H9 (cell line): Measurements from ENCODE around the gene MCF2L. TPM values are rescaled to one million over a fixed set of nuclear protein-coding genes. Genes with fewer than 3 reads are reported as not detected.

Experiments
- DNase-seq: peaks from one replicate; pipeline ENCODE4 v3.0.0-alpha.2; 2017
- H2AFZ ChIP-seq: one replicate; pipeline ENCODE4 v1.6.1; 2013; ENCODE audit warnings: mild to moderate bottlenecking, low read length, control low read depth, moderate library complexity
- H2AK5ac ChIP-seq: 2 replicates; pipeline ENCODE4 v1.6.1; 2013; ENCODE audit warnings: low read length, control low read depth, mixed read lengths; ENCODE audit not compliant: insufficient read length
- H2BK120ac ChIP-seq: one replicate; pipeline ENCODE4 v1.6.1; 2013; ENCODE audit warnings: low read depth, mild to moderate bottlenecking, low read length, control low read depth, inconsistent platforms; ENCODE audit not compliant: poor library complexity, severe bottlenecking
- H2BK12ac ChIP-seq: 2 replicates; pipeline ENCODE4 v1.6.1; 2013; ENCODE audit warnings: low read length, control low read depth, mixed read lengths, low read depth; ENCODE audit not compliant: insufficient read length
- H2BK15ac ChIP-seq: 2 replicates; pipeline ENCODE4 v1.6.1; 2013; ENCODE audit warnings: low read depth, low read length, control low read depth
- H2BK20ac ChIP-seq: one replicate; pipeline ENCODE4 v1.6.1; 2013; ENCODE audit warnings: low read depth, mild to moderate bottlenecking, low read length, control low read depth, inconsistent platforms; ENCODE audit not compliant: poor library complexity, severe bottlenecking
- H2BK5ac ChIP-seq: 2 replicates; pipeline ENCODE4 v1.6.1; 2013; ENCODE audit warnings: low read length, control low read depth, mixed read lengths; ENCODE audit not compliant: insufficient read length
- H3K14ac ChIP-seq: 2 replicates; pipeline ENCODE4 v1.6.1; 2013; ENCODE audit warnings: low read length, control low read depth; ENCODE audit not compliant: insufficient read depth
- H3K18ac ChIP-seq: 2 replicates; pipeline ENCODE4 v1.6.1; 2013; ENCODE audit warnings: low read depth, mild to moderate bottlenecking, mixed read lengths, low read length, control low read depth; ENCODE audit not compliant: insufficient read length
- H3K23ac ChIP-seq: 2 replicates; pipeline ENCODE4 v1.6.1; 2013; ENCODE audit warnings: low read length, control low read depth, mixed read lengths, low read depth; ENCODE audit not compliant: insufficient read length
- H3K23me2 ChIP-seq: 2 replicates; pipeline ENCODE4 v1.6.1; 2013; ENCODE audit warnings: low read depth, mild to moderate bottlenecking, mixed read lengths, low read length, control low read depth; ENCODE audit not compliant: insufficient read length, poor library complexity, severe bottlenecking
- H3K27ac ChIP-seq: 2 replicates; pipeline ENCODE4 v1.5.1; 2013; ENCODE audit warnings: low read length, control low read depth, mixed read lengths, low read depth; ENCODE audit not compliant: insufficient read length
- H3K27me3 ChIP-seq: 2 replicates; pipeline ENCODE4 v1.6.1; 2013; ENCODE audit warnings: low read length, control low read depth, inconsistent platforms; ENCODE audit not compliant: insufficient read depth
- H3K4ac ChIP-seq: 2 replicates; pipeline ENCODE4 v1.6.1; 2013; ENCODE audit warnings: low read depth, mild to moderate bottlenecking, control low read depth, inconsistent platforms, low read length, moderate library complexity
- H3K4me1 ChIP-seq: 2 replicates; pipeline ENCODE4 v1.6.1; 2013; ENCODE audit warnings: low read length, control low read depth, inconsistent platforms; ENCODE audit not compliant: insufficient read depth
- H3K4me2 ChIP-seq: 2 replicates; pipeline ENCODE4 v1.6.1; 2013; ENCODE audit warnings: low read length, control low read depth, mixed read lengths; ENCODE audit not compliant: insufficient read length, insufficient read depth
- H3K56ac ChIP-seq: 2 replicates; pipeline ENCODE4 v1.6.1; 2013; ENCODE audit warnings: low read depth, mild to moderate bottlenecking, mixed read lengths, low read length, control low read depth; ENCODE audit not compliant: insufficient read length
- H3K79me1 ChIP-seq: 2 replicates; pipeline ENCODE4 v1.6.1; 2013; ENCODE audit warnings: low read depth, mild to moderate bottlenecking, moderate library complexity, low read length, control low read depth, inconsistent platforms; ENCODE audit not compliant: insufficient read depth, poor library complexity, severe bottlenecking
- H3K79me2 ChIP-seq: 2 replicates; pipeline ENCODE4 v1.6.1; 2013; ENCODE audit warnings: low read length, control low read depth, inconsistent platforms; ENCODE audit not compliant: insufficient read depth
- H3K9ac ChIP-seq: 2 replicates; pipeline ENCODE4 v1.6.1; 2013; ENCODE audit warnings: low read length, control low read depth, mixed read lengths; ENCODE audit not compliant: insufficient read length; ENCODE audit errors: extremely low read depth
- H3K9me3 ChIP-seq: one replicate; pipeline ENCODE4 v1.6.1; 2013; ENCODE audit warnings: low read depth, low read length, inconsistent platforms; ENCODE audit not compliant: control insufficient read depth
- H3T11ph ChIP-seq: one replicate; pipeline ENCODE4 v1.6.1; 2013; ENCODE audit warnings: mild to moderate bottlenecking, low read length, control low read depth, inconsistent platforms
- H4K20me1 ChIP-seq: one replicate; pipeline ENCODE4 v1.6.1; 2013; ENCODE audit not compliant: control insufficient read depth, insufficient read length, insufficient read depth
- H4K5ac ChIP-seq: 2 replicates; pipeline ENCODE4 v1.6.1; 2013; ENCODE audit warnings: low read depth, mild to moderate bottlenecking, mixed read lengths, low read length, control low read depth; ENCODE audit not compliant: insufficient read length
- H4K8ac ChIP-seq: replicated peaks from 2 replicates; pipeline ENCODE4 v1.6.1; 2013; ENCODE audit warnings: low read length, control low read depth, mixed read lengths, low read depth; ENCODE audit not compliant: insufficient read length
- H4K91ac ChIP-seq: 2 replicates; pipeline ENCODE4 v1.6.1; 2013; ENCODE audit warnings: low read depth, mild to moderate bottlenecking, moderate library complexity, mixed read lengths, low read length, control low read depth; ENCODE audit not compliant: insufficient read length
- H3K27ac Mint-ChIP-seq, 3 experiments: 2 replicates in 2 of 3; 3 replicates in 1 of 3; pipeline ENCODE4 v1.8.0; 2020 to 2021; ENCODE audit warnings: mixed read lengths in 3 of 3, mild to moderate bottlenecking in 1 of 3, moderate library complexity in 1 of 3
- H3K27me3 Mint-ChIP-seq: 2 replicates; pipeline ENCODE4 v1.8.0; 2021; ENCODE audit warnings: low read depth, mild to moderate bottlenecking, moderate library complexity, mixed read lengths
- H3K36me3 Mint-ChIP-seq, 3 experiments: 2 replicates in 2 of 3; 3 replicates in 1 of 3; pipeline ENCODE4 v1.8.0; 2020 to 2021; ENCODE audit warnings: low read depth in 3 of 3, mixed read lengths in 3 of 3; ENCODE audit not compliant: insufficient read depth in 1 of 3
- H3K4me1 Mint-ChIP-seq, 2 experiments: 2 replicates each; pipeline ENCODE4 v1.8.0; 2020; ENCODE audit warnings: mixed read lengths in 2 of 2
- H3K4me3 Mint-ChIP-seq, 2 experiments: 2 replicates in 1 of 2; 3 replicates in 1 of 2; pipeline ENCODE4 v1.8.0; 2020 to 2021; ENCODE audit warnings: mild to moderate bottlenecking in 2 of 2, mixed read lengths in 2 of 2, moderate library complexity in 1 of 2
- H3K9me3 Mint-ChIP-seq, 2 experiments: 2 replicates in 1 of 2; 3 replicates in 1 of 2; pipeline ENCODE4 v1.8.0; 2020; ENCODE audit warnings: mild to moderate bottlenecking in 2 of 2, mixed read lengths in 2 of 2, moderate library complexity in 1 of 2
- WGBS: extraction: QIAGEN DNeasy Blood & Tissue Kit; methylation state at CpG from one replicate; pipeline ENCODE4 v1.1.7; 2013; ENCODE audit warnings: missing lambda C conversion rate, low lambda C conversion rate, mixed read lengths; ENCODE audit not compliant: insufficient read length; ENCODE audit errors: extremely low coverage; 5-methylcytosine and 5-hydroxymethylcytosine counted together
- total RNA-seq: library from RNA; stranded (reverse); gene quantifications from 2 replicates; pipeline ENCODE4 v1.2.1, GENCODE V29; 2021
- TF ChIP-seq, protein P1 (sequence below): fragments of 200-600 bp; sonication (generic); conservative IDR thresholded peaks from 3 replicates; pipeline ENCODE4 v1.8.0; 2021; ENCODE audit warnings: antibody characterized with exemption, mild to moderate bottlenecking

Gene MCF2L
- total RNA-seq, 1 experiment from 2014 or later: 18.5 TPM

DNA sequence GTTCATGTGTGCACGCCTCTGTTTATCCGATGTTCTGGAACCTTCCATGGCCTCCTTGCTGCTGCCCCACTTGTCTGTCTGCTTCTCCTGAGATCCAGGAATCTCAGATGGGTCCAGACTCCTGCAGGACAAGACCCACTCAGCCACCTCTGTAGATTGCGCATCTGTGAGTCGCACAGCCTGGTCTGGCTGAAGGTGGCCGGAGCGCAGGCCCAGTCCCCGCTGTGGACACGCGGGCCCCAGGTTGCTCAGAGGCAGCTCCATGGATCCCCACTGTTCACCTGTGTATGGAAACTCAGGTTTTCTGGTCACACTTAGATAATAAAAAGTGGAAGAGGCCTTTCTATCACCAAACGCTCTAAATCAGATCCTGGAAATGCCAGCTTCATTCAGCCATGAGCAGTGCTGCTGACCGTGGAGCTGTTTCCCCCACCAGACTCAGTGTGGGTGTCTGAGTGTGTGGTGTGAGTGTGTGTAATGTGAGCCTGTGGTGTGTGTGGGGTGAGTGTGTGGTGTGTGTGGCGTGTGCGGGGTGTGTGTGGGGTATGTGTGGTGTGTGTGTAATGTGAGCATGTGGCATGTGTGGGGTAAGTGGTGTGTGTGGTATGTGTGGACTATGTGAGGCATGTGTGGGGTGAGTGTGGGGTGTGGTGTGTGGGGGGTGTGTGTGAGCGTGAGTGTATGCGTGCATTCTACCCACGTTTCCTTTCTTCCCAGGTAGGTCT lies 59.5 kb downstream of the MCF2L start:
- Histone ChIP-seq H3K18ac (no peak overlapping the region), H2BK120ac (no peak overlapping the region), H3K23ac (no peak overlapping the region), H2BK20ac (no peak overlapping the region), H3K9me3 (no peaks in the 10 kb centered on the region), H4K5ac (no peak overlapping the region), H3T11ph (no peak overlapping the region), H3K14ac (no peak overlapping the region), H3K27me3 (no peaks in the 10 kb centered on the region), H3K4me2 (no peak overlapping the region), H2BK12ac (no peak overlapping the region), H2AFZ (no peak overlapping the region), H2BK5ac (no peak overlapping the region), H3K9ac (no peak overlapping the region), H4K20me1 (no peaks in the 10 kb centered on the region), H3K79me2 (no peaks in the 10 kb centered on the region), H3K4ac (no peak overlapping the region), H4K91ac (no peak overlapping the region), H2BK15ac (no peak overlapping the region), H2AK5ac (no peak overlapping the region), H3K79me1 (no peaks in the 10 kb centered on the region), H3K4me1 (no peaks in the 10 kb centered on the region), H3K23me2 (no peaks in the 10 kb centered on the region), H3K56ac (no peak overlapping the region), H4K8ac (no peak overlapping the region), H3K27ac (no peak overlapping the region)
- TF ChIP-seq, protein P1, sequence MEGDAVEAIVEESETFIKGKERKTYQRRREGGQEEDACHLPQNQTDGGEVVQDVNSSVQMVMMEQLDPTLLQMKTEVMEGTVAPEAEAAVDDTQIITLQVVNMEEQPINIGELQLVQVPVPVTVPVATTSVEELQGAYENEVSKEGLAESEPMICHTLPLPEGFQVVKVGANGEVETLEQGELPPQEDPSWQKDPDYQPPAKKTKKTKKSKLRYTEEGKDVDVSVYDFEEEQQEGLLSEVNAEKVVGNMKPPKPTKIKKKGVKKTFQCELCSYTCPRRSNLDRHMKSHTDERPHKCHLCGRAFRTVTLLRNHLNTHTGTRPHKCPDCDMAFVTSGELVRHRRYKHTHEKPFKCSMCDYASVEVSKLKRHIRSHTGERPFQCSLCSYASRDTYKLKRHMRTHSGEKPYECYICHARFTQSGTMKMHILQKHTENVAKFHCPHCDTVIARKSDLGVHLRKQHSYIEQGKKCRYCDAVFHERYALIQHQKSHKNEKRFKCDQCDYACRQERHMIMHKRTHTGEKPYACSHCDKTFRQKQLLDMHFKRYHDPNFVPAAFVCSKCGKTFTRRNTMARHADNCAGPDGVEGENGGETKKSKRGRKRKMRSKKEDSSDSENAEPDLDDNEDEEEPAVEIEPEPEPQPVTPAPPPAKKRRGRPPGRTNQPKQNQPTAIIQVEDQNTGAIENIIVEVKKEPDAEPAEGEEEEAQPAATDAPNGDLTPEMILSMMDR: no peak
- Mint-ChIP-seq H3K4me1 (peaks cover 0 to 8% of the 10 kb centered on the region in 2 experiments; a peak in 2 of 4 replicates), H3K36me3 (no peaks in the 10 kb centered on the region; a peak in 1 of 7 replicates), H3K9me3 (peaks cover 3 to 4% of the 10 kb centered on the region in 2 experiments; a peak in 1 of 5 replicates), H3K27me3 (peaks cover 6% of the 10 kb centered on the region; the same call in 1 of the 2 replicates), H3K27ac (peak overlapping the region in 2 of 3 experiments; percentile 50 to 51; a peak in 2 of 7 replicates), H3K4me3 (no peak overlapping the region)
- 100% methylated on average over 1 of the region's 16 CpGs for WGBS
- DNase-seq: no peak
